Activated naive CD4-positive, alpha-beta T cell treated with anti-CD3 and anti-CD28 coated beads, Interleukin-2, amount 10 ng/mL, durations not matched to agents 7 days and 5 days (primary cell): ENCODE measurements around the gene KCNK16.

ENCODE experiments used
- CTCF ChIA-PET: fragments of 350-600 bp; sonication (Branson Sonifier 250); formaldehyde crosslinking; loops from one replicate; lab custom pipeline; 2021; ENCODE audit warnings: antibody characterized with exemption; lab: Charles Lee
- DNase-seq: peaks from one replicate; pipeline ENCODE4 v3.0.0-alpha.2; 2020
- H3K27ac Mint-ChIP-seq: one replicate; pipeline ENCODE4 v1.8.0; 2021; ENCODE audit warnings: mild to moderate bottlenecking, moderate library complexity, mixed read lengths
- H3K27me3 Mint-ChIP-seq: one replicate; pipeline ENCODE4 v1.8.0; 2021; ENCODE audit warnings: mild to moderate bottlenecking, mixed read lengths
- H3K36me3 Mint-ChIP-seq: one replicate; pipeline ENCODE4 v1.8.0; 2021; ENCODE audit warnings: mixed read lengths
- H3K4me1 Mint-ChIP-seq: one replicate; pipeline ENCODE4 v1.8.0; 2021; ENCODE audit warnings: mixed read lengths
- H3K4me3 Mint-ChIP-seq: one replicate; pipeline ENCODE4 v1.8.0; 2021; ENCODE audit warnings: mild to moderate bottlenecking, moderate library complexity, mixed read lengths
- H3K9me3 Mint-ChIP-seq: one replicate; pipeline ENCODE4 v1.8.0; 2021; ENCODE audit warnings: mixed read lengths

KCNK16 gene

GRCh38 chr6:39322306-39322850, at the start of gene KCNK16:
TSS of gene KCNK16 (minus strand) at chr6:39322702. CDS start at chr6:39322540, 162 bp downstream.
- Mint-ChIP-seq H3K4me3 (no peak within 1 kb of the TSS), H3K9me3 (no peaks in the 10 kb centered on the region), H3K36me3 (no peaks in the 10 kb centered on the region), H3K27ac (no peak within 1 kb of the TSS), H3K4me1 (no peaks in the 10 kb centered on the region), H3K27me3 (peaks cover 56% of the 10 kb centered on the region)
- CTCF ChIA-PET, result interaction anchor here (1.0 kb wide), 1 partner anchor 12 kb away, joined by 3 read pairs; no protein-coding TSS in a partner anchor
- DNase-seq, result no peak

DNA sequence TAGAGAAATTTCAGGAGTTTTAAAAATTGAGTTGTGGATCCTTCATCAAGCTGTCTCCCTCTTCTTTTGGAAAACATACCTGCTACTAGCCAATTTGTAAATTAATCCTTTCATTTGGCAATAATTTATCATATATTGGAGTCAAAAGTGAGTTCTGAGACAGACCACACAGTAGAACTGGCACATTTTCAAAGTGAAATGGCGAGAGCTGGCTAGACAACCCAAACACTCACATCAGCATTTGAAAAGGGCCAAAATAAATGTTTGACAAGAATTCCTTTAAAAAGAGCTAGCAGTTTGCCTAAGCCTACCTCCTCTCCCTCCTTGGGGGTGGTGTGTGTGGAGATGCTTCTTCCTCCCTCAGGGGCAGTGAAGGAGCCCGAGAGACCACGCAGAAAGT, 47.9 kb upstream of the KCNK16 start:
- CTCF ChIA-PET, result interaction anchor here (1.6 kb wide), 1 partner anchor 9 kb away, joined by 7 read pairs; no protein-coding TSS in a partner anchor
- no peak for DNase-seq
- Mint-ChIP-seq H3K4me1 (no peaks in the 10 kb centered on the region), H3K4me3 (no peak overlapping the region), H3K9me3 (no peaks in the 10 kb centered on the region), H3K27me3 (peaks cover 11% of the 10 kb centered on the region), H3K27ac (no peak overlapping the region), H3K36me3 (no peaks in the 10 kb centered on the region)

GRCh38 chr6:39369987-39370386, 47.5 kb upstream of the KCNK16 start:
- CTCF ChIA-PET, result interaction anchor here (1.6 kb wide), 1 partner anchor 8 kb away, joined by 7 read pairs; no protein-coding TSS in a partner anchor

DNA sequence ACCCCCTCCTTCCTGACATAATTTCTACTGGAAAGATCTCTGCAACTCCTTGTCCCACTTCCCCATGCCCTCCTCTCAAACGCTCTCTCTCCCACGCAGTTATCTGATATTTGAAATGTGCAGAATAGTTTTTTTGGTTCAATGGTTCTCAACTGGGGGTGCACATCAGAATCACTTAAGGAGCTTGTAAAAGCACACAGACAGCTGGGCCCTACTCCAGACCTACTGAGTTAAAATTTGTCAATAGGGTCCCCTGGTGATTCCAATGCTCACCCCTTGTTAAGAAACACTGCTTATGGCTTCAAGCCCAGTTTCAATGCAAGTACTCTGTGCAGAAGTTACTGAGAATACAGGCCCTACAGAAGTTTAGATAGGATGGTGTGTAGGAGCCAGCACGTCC, 45.2 kb upstream of the KCNK16 start:
- Mint-ChIP-seq H3K27me3 (peaks cover 11% of the 10 kb centered on the region), H3K4me1 (no peaks in the 10 kb centered on the region), H3K27ac (no peak overlapping the region), H3K9me3 (no peaks in the 10 kb centered on the region), H3K4me3 (no peak overlapping the region), H3K36me3 (no peaks in the 10 kb centered on the region)
- CTCF ChIA-PET, result no interaction called here
- no peak for DNase-seq

More at GRCh38 chr6:39369987-39370386, 47.5 kb upstream of the KCNK16 start:
- no peak for DNase-seq
- H3K27ac Mint-ChIP-seq, result no peak overlapping the region
- H3K4me3 Mint-ChIP-seq, result no peak overlapping the region
- H3K4me1 Mint-ChIP-seq, result no peaks in the 10 kb centered on the region
- no peaks in the 10 kb centered on the region for H3K36me3 Mint-ChIP-seq
- H3K27me3 Mint-ChIP-seq, result peaks cover 11% of the 10 kb centered on the region
- H3K9me3 Mint-ChIP-seq, result no peaks in the 10 kb centered on the region

DNA sequence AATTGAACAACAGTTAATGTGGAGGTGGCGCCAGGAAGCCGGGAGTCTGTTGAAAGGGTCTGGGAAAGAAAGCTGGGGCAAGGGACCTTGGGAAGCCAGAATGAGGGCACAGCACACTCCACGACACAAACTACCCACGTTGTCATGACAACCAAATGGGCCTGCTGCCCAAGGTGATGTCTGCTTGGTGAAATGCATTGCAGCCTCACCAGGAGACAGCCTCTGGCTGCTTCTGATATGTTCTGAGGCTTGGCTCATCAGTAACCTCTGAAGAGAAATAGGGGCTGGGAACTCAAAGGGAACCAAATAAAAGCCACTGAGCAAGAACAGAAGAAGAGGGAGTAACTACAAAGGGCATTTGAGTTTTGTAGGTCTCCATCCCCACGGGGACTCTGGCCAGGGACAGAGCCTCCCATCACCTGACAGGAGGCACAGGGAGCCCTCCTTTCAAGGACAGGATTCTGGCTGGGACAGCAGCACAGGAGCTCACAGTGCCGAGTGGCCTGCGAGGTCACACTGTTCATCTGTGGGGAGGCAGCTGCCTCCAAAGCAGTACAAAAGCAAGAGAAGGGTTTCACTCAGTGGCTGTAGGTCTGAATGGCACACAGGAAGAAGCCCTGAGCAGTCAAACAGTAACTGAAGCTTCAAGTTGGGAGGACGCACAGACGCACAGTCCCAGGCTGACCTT, 44.6 kb upstream of the KCNK16 start:
- Mint-ChIP-seq H3K27ac (no peak overlapping the region), H3K36me3 (no peaks in the 10 kb centered on the region), H3K9me3 (no peaks in the 10 kb centered on the region), H3K4me3 (no peak overlapping the region), H3K27me3 (peaks cover 14% of the 10 kb centered on the region), H3K4me1 (no peaks in the 10 kb centered on the region)
- no peak for DNase-seq
- CTCF ChIA-PET, result interaction anchor here (1.0 kb wide), 1 partner anchor 9 kb away, joined by 3 read pairs; no protein-coding TSS in a partner anchor

DNA sequence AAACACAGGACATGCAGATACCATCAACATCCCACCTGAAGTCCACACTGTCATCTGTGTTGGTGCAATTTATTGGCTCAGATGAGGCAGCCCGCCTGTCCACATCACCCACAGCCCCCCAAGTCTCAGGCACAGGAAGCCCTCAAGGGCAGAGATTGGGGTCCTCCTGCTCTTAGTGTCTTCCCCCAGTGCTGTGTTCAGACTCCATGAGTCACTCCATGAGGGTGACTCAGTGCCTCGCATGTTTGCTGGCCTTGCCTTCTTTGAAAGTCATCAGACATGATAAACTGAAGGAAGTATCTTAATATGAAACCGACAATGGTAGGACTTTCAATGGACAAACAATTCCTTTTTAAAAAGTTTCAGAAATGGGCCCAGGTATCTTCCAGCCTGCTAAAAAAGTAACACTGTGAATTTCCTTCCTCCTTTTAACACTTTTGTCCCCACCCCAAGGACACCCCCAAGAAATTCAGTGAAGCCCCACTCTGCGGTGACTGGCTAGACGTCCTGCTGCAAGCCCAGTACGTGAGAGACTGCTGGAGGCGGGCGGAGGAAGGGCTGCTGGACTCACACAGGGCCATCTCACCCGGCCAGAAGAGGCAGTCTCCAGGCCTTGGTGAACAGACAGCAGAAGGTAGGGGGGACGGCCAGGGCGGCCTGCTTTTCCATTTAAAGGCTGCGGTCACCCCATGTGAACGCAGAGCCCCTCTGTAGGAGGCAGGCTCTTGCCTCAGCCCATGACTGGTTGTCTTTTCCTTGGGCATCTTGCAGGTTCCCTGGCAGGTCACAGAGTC, 43.0 kb upstream of the KCNK16 start:
- DNase-seq, result no peak
- no peak overlapping the region for H3K27ac Mint-ChIP-seq
- CTCF ChIA-PET, result interaction anchor here (1.0 kb wide), 1 partner anchor 7 kb away, joined by 3 read pairs; no protein-coding TSS in a partner anchor
- no peaks in the 10 kb centered on the region for H3K9me3 Mint-ChIP-seq
- H3K36me3 Mint-ChIP-seq, result no peaks in the 10 kb centered on the region
- peaks cover 8% of the 10 kb centered on the region for H3K27me3 Mint-ChIP-seq
- no peak overlapping the region for H3K4me3 Mint-ChIP-seq
- H3K4me1 Mint-ChIP-seq, result peaks cover 3% of the 10 kb centered on the region

DNA sequence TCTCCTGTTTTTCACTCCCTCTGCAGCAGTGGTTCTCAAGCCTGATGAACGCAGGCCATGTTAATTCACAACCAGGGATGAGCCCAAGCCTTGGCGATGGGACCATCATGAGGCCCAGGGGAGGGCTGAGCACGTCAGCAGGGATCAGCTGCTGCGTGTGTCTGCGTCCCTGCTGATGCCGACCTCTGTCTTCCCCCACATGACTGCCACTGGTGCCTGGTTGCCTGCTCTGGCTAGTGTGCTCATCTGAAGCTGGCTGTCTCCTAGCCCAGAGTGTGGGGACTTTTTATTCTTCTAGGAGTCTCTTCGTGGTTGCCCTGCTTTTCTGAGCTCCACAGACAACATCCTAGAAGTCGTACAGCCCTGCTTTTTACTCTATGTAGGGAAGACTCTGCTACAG, 40.8 kb upstream of the KCNK16 start:
- Mint-ChIP-seq H3K27me3 (peaks cover 4% of the 10 kb centered on the region), H3K27ac (no peak overlapping the region), H3K9me3 (no peaks in the 10 kb centered on the region), H3K36me3 (no peaks in the 10 kb centered on the region), H3K4me1 (peaks cover 3% of the 10 kb centered on the region), H3K4me3 (no peak overlapping the region)
- no peak for DNase-seq
- CTCF ChIA-PET, result interaction anchor here (0.7 to 1.9 kb wide), 6 partner anchors 16 to 1549 kb away, joined by 3 to 8 read pairs (median 5); no protein-coding TSS in a partner anchor

DNA sequence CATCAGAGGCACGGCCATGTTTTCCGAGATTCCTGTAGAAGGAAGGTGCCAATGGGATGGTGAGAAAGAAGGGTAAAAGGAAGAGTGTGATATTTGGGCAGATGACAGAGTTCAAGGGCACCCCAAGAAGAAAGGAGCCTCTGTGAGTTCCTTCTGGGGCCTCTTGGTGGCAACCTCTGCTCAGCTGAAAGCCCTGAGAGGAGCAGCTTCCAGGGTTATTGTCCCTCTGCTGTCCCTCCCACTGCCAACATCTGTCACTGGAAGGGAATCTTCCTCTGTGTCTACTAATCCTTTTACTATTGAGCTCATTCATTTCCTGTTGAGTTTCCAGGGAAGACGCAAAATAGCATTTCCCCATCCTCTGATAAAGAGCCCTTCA, 40.0 kb upstream of the KCNK16 start:
- no peak overlapping the region for H3K4me3 Mint-ChIP-seq
- no peak overlapping the region for H3K27ac Mint-ChIP-seq
- H3K27me3 Mint-ChIP-seq, result peaks cover 4% of the 10 kb centered on the region
- H3K36me3 Mint-ChIP-seq, result no peaks in the 10 kb centered on the region
- peaks cover 3% of the 10 kb centered on the region for H3K4me1 Mint-ChIP-seq
- CTCF ChIA-PET, result interaction anchor here (0.7 to 2.0 kb wide), 11 partner anchors 8 to 947 kb away, joined by 3 to 8 read pairs (median 5); no protein-coding TSS in a partner anchor
- DNase-seq, result no peak
- H3K9me3 Mint-ChIP-seq, result no peaks in the 10 kb centered on the region

DNA sequence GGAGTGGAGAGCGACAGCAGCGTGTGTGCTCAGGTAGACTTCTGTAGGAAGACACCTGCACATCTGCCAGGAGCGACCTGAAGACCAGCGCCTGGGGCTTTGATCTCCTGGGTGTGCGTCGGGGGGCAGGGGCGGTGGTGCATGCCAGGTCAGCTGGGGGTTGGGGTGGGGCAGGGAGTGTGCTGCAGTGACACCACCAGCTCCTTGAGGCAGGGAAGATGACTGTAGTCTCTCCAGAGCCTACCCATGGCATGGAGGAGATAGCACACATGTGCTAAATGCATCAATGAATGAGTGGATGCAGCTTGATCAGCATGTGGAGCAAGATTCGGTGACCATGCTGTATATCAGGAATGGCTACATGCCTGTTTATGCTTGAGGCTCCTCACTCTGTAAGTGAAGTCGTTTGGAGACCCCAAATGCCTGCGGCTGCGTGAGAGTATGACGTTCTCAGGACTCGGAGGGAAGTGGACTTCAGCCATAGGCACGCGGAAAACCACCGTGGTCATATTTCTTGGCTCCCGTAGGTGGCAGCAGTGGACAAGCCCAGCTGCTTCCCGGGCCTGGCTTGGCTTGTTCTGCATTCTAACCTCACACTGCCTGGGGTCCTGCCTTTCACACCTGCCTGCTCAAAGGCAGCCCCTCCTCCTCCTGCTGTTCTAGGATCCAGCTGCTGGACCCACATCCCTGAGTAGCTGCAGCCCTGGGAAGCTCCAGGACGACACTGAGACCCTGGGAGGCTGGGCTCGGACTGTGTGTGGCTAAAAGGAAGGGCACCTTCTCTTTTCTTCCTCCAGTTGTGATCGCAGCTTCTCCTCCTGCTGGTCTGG, 39.4 kb upstream of the KCNK16 start:
- Mint-ChIP-seq H3K4me3 (no peak overlapping the region), H3K36me3 (no peaks in the 10 kb centered on the region), H3K27ac (no peak overlapping the region), H3K27me3 (peaks cover 4% of the 10 kb centered on the region), H3K4me1 (peaks cover 3% of the 10 kb centered on the region), H3K9me3 (no peaks in the 10 kb centered on the region)
- peak; percentile 62 for DNase-seq
- CTCF ChIA-PET, result interaction anchor here (0.8 to 2.0 kb wide), 11 partner anchors 8 to 948 kb away, joined by 3 to 8 read pairs (median 5); no protein-coding TSS in a partner anchor

- H3K4me3 Mint-ChIP-seq, result no peak overlapping the region
- CTCF ChIA-PET, result no interaction called here
- no peaks in the 10 kb centered on the region for H3K9me3 Mint-ChIP-seq
- no peak overlapping the region for H3K27ac Mint-ChIP-seq
- no peaks in the 10 kb centered on the region for H3K36me3 Mint-ChIP-seq
- H3K4me1 Mint-ChIP-seq, result peaks cover 3% of the 10 kb centered on the region
- DNase-seq, result no peak
- peaks cover 4% of the 10 kb centered on the region for H3K27me3 Mint-ChIP-seq
Observed at GRCh38 chr6:39360378-39360777, 37.9 kb upstream of the KCNK16 start.

DNA sequence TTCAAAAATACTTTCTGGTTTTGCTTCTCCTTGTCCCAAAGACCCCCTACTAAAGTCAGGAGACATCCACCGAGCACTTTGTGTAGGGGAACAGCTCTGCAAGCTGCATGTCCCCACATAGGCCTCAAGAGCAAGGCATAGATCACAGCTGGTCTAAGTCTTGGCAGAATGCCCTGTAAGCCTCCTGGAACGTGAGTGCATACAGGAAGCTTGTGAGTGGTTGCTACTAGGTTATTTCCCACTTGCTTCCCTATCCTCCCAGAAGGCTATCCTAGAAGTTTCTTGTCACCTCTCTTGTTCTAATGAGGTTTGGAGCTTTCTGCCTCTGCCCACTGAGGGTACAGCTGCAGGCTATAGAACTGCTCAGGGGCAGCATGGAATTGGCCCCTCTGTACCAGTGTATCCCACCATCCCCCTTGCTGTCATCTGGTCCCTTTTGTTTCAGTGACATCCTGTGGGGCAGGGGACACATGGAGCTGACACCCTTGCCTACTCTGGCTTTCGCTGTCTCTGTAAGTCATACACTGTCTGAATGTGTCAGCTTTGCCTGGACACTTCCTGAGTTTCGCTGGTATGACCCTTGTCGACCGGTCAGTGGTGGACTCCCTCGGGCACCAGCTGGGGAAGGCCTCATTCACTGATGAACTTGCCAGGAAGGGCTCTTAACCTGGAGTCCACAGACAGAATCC, 35.6 kb upstream of the KCNK16 start:
- H3K4me1 Mint-ChIP-seq, result peaks cover 3% of the 10 kb centered on the region
- H3K4me3 Mint-ChIP-seq, result no peak overlapping the region
- CTCF ChIA-PET, result interaction anchor here (0.7 kb wide), 1 partner anchor 8 kb away, joined by 3 read pairs; no protein-coding TSS in a partner anchor
- no peaks in the 10 kb centered on the region for H3K36me3 Mint-ChIP-seq
- H3K9me3 Mint-ChIP-seq, result no peaks in the 10 kb centered on the region
- peaks cover 4% of the 10 kb centered on the region for H3K27me3 Mint-ChIP-seq
- DNase-seq, result no peak
- H3K27ac Mint-ChIP-seq, result no peak overlapping the region

DNA sequence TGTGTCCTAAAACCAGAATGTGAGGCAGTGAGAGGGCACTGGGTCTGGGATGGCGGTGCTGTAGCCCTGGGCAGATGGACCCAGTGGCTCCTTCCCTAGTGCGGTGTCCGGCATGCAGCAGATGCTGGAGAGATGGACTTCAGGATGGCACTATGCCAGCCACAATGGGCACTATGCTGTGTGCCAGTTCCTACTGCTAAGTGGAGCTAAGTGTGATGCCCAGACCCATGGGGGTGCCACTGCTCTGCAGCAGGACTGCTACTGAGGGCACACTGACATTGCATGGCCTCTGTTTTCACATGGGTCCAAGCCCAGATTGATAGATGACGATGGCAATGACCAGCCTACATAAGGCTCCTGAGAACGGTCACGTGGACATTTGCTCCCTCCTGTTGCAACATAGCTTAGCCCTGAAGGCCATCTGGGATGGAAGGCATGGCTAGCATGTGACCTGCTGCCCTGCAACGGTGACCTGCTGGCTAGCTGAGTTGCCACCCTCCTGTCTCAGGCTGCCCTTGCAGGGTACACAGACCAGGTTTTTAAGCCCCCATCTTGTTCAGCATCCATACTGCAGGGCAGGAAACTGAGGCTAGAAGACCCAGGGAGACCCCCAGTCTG, 31.3 kb upstream of the KCNK16 start:
- no peak for DNase-seq
- no peaks in the 10 kb centered on the region for H3K27me3 Mint-ChIP-seq
- no peak overlapping the region for H3K4me3 Mint-ChIP-seq
- no peaks in the 10 kb centered on the region for H3K9me3 Mint-ChIP-seq
- CTCF ChIA-PET, result no interaction called here
- no peak overlapping the region for H3K27ac Mint-ChIP-seq
- no peaks in the 10 kb centered on the region for H3K36me3 Mint-ChIP-seq
- no peaks in the 10 kb centered on the region for H3K4me1 Mint-ChIP-seq
